T-cell (primary cell): Measurements from ENCODE around the gene DAB2IP. TPM values are rescaled to one million over a fixed set of nuclear protein-coding genes. Genes with fewer than 3 reads are reported as not detected.

Experiments used
- ATAC-seq, 4 experiments: fragments of 200-7000 bp in 3 of 4; fragments of 150-1000 bp in 1 of 4; cut with Tn5 transposase; replicated peaks in 1 of 4; 1 replicate in 3 of 4; 2 replicates in 1 of 4; pipeline ENCODE4 v1.10.0; 2021; ENCODE audit warnings: moderate library complexity in 3 of 4, mild to moderate bottlenecking in 2 of 4, moderate number of reproducible peaks in 1 of 4
- CTCF ChIA-PET, 2 donors: fragments of 300-600 bp; sonication (Branson Sonifier 250); formaldehyde crosslinking; loops; one replicate each; lab custom pipeline; 2022; ENCODE audit warnings: antibody characterized with exemption in 2 of 2; lab: Charles Lee
- POLR2A ChIA-PET, 2 donors: fragments of 300-600 bp; sonication (Branson Sonifier 250); formaldehyde crosslinking; loops; one replicate each; lab custom pipeline; 2022; ENCODE audit warnings: antibody characterized with exemption in 2 of 2; lab: Charles Lee
- DNase-seq, 35 experiments: peaks; one replicate each; pipeline versions ENCODE4 v3.0.0 to v3.0.0-alpha.2; 2013 to 2023
- H3K27ac ChIP-seq: one replicate; pipeline ENCODE4 v1.5.1; 2013; ENCODE audit warnings: low read length
- H3K27me3 ChIP-seq, 2 experiments: replicated peaks in 1 of 2; 1 replicate in 1 of 2; 2 replicates in 1 of 2; pipeline versions ENCODE4 v1.6.1 to v1.7.0; 2013; ENCODE audit warnings: low read length in 1 of 2, mixed read lengths in 1 of 2; ENCODE audit not compliant: control insufficient read depth in 2 of 2, insufficient read depth in 2 of 2; ENCODE audit errors: extremely low read depth in 1 of 2
- H3K36me3 ChIP-seq, 2 donors: 1 replicate in 1 of 2; 2 replicates in 1 of 2; pipeline versions ENCODE4 v1.6.1 to v1.7.0; 2013; ENCODE audit warnings: low read length in 1 of 2; ENCODE audit not compliant: control insufficient read depth in 2 of 2, insufficient read depth in 1 of 2; ENCODE audit errors: extremely low read depth in 1 of 2
- H3K4me1 ChIP-seq, 2 experiments: 1 replicate in 1 of 2; 2 replicates in 1 of 2; pipeline versions ENCODE4 v1.6.1 to v1.7.0; 2013; ENCODE audit warnings: low read length in 2 of 2, mixed read lengths in 1 of 2; ENCODE audit not compliant: insufficient read depth in 2 of 2, control insufficient read depth in 1 of 2; ENCODE audit errors: extremely low read depth in 1 of 2
- H3K4me3 ChIP-seq, 2 donors: 1 replicate in 1 of 2; 2 replicates in 1 of 2; pipeline versions ENCODE4 v1.5.1 to v1.7.0; 2013; ENCODE audit warnings: mild to moderate bottlenecking in 2 of 2, low read length in 1 of 2, moderate library complexity in 1 of 2; ENCODE audit not compliant: control insufficient read depth in 1 of 2; ENCODE audit errors: extremely low read depth in 1 of 2
- H3K9me3 ChIP-seq: 2 replicates; pipeline ENCODE4 v1.7.0; 2013
- H3K27ac Mint-ChIP-seq, 2 donors: one replicate each; pipeline ENCODE4 v1.8.0; 2020 to 2021; ENCODE audit warnings: mild to moderate bottlenecking in 2 of 2, mixed read lengths in 2 of 2
- H3K27me3 Mint-ChIP-seq, 2 donors: one replicate each; pipeline ENCODE4 v1.8.0; 2021 to 2022; ENCODE audit warnings: mixed read lengths in 2 of 2
- H3K36me3 Mint-ChIP-seq: one replicate; pipeline ENCODE4 v1.8.0; 2021; ENCODE audit warnings: mixed read lengths
- H3K4me1 Mint-ChIP-seq, 3 donors: one replicate each; pipeline ENCODE4 v1.8.0; 2020 to 2022; ENCODE audit warnings: mixed read lengths in 3 of 3, mild to moderate bottlenecking in 1 of 3
- H3K4me3 Mint-ChIP-seq, 3 donors: one replicate each; pipeline ENCODE4 v1.8.0; 2020 to 2022; ENCODE audit warnings: mild to moderate bottlenecking in 3 of 3, mixed read lengths in 3 of 3, moderate library complexity in 3 of 3
- H3K9me3 Mint-ChIP-seq, 3 donors: one replicate each; pipeline ENCODE4 v1.8.0; 2020 to 2022; ENCODE audit warnings: mixed read lengths in 3 of 3
- WGBS: methylation state at CpG from one replicate; pipeline ENCODE4 v1.1.5; 2013; ENCODE audit warnings: missing lambda C conversion rate; ENCODE audit not compliant: insufficient coverage; 5-methylcytosine and 5-hydroxymethylcytosine counted together
- total RNA-seq, 35 experiments: library from RNA in 6 of 35; stranded (reverse) in 6 of 35; fragments of 120-200 nt in 1 of 35; gene quantifications; one replicate each; pipeline versions ENCODE4 v1.2.1 to v1.2.4 and lab custom pipeline; 2013 to 2026

Gene DAB2IP
- total RNA-seq, 5 donors from 2014 or later (not counting 1 experiment from before 2014, with no cell fraction given) = 0.22 to 0.53 (median 0.34) TPM; not detected in 1

DNA sequence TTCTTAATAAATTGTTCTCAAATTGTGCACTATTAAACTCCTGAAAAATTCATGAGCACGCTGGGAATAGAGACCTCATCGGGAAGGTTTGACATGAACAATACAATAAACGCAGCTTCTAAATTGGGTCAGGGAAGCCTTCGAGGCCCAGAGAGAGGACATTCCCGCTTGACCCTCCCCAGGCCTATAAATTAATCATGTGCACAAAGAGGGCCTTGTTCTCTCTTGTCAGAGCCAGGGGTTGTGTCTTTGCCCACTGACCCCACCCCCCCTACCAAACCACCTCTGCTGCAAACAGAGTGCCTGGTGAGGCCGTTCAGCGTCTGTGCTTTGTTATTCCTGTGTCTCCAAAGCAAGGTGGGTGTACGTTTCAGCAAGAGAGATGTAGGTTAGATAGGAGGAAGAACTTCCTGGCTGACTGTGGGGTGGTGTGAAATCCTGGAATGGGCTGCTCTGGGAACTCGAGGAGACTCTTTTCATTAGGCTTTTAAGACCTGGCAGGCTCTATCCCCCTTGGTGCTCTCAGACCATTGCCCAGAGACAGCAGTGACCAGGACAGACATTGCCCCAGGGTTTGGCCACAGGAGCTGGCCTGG is 18.2 kb upstream of the DAB2IP start:
- Mint-ChIP-seq H3K36me3 (no peaks in the 10 kb centered on the region), H3K4me3 (no peak overlapping the region), H3K9me3 (no peaks in the 10 kb centered on the region), H3K27ac (no peak overlapping the region), H3K27me3 (peaks cover 4 to 17% of the 10 kb centered on the region in 2 donors), H3K4me1 (peaks cover 0 to 5% (median 3%) of the 10 kb centered on the region in 3 donors)
- CTCF ChIA-PET = no interaction called here
- no peak for ATAC-seq
- WGBS = 74% methylated on average over 7 of the region's 9 CpGs
- POLR2A ChIA-PET = no interaction called here
- Histone ChIP-seq H3K27me3 (peaks cover 0 to 50% of the 10 kb centered on the region in 2 experiments), H3K36me3 (no peaks in the 10 kb centered on the region), H3K4me3 (no peak overlapping the region), H3K27ac (no peak overlapping the region), H3K4me1 (peaks cover 0 to 10% of the 10 kb centered on the region in 2 experiments), H3K9me3 (no peaks in the 10 kb centered on the region)
- DNase-seq = no peak

DNA sequence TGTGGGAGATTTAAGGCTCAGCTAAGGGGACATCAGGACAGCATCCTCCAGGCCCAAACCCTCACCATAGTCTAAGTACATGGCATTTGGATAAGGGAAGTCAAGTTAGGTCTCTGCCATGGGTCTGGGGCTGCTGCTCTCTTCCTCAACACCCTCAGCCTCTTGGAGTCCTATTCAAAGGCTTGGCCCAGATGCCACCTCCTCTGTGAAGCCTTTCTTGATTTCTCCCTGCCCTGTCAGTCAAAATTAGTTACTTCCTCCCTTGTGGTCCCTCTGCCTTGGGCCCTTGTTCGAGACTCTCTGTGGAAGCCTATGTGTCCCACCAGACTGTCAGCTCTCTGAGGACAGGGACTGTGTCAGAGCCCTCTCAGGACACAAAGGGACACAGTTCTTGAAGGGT is 17.7 kb upstream of the DAB2IP start:
- POLR2A ChIA-PET = no interaction called here
- 83% methylated on average over 1 of the region's 1 CpG for WGBS
- H3K9me3 Mint-ChIP-seq = no peaks in the 10 kb centered on the region
- H3K27me3 Mint-ChIP-seq = peaks cover 4 to 14% of the 10 kb centered on the region in 2 donors
- ATAC-seq (no peak), DNase-seq (no peak)
- no peaks in the 10 kb centered on the region for H3K36me3 Mint-ChIP-seq
- Histone ChIP-seq H3K27ac (no peak overlapping the region), H3K27me3 (peaks cover 0 to 47% of the 10 kb centered on the region in 2 experiments), H3K4me3 (no peak overlapping the region), H3K36me3 (no peaks in the 10 kb centered on the region), H3K4me1 (peaks cover 0 to 10% of the 10 kb centered on the region in 2 experiments), H3K9me3 (no peaks in the 10 kb centered on the region)
- CTCF ChIA-PET = no interaction called here
- no peak overlapping the region for H3K4me3 Mint-ChIP-seq
- peaks cover 0 to 5% (median 3%) of the 10 kb centered on the region in 3 donors for H3K4me1 Mint-ChIP-seq
- no peak overlapping the region for H3K27ac Mint-ChIP-seq

DNA sequence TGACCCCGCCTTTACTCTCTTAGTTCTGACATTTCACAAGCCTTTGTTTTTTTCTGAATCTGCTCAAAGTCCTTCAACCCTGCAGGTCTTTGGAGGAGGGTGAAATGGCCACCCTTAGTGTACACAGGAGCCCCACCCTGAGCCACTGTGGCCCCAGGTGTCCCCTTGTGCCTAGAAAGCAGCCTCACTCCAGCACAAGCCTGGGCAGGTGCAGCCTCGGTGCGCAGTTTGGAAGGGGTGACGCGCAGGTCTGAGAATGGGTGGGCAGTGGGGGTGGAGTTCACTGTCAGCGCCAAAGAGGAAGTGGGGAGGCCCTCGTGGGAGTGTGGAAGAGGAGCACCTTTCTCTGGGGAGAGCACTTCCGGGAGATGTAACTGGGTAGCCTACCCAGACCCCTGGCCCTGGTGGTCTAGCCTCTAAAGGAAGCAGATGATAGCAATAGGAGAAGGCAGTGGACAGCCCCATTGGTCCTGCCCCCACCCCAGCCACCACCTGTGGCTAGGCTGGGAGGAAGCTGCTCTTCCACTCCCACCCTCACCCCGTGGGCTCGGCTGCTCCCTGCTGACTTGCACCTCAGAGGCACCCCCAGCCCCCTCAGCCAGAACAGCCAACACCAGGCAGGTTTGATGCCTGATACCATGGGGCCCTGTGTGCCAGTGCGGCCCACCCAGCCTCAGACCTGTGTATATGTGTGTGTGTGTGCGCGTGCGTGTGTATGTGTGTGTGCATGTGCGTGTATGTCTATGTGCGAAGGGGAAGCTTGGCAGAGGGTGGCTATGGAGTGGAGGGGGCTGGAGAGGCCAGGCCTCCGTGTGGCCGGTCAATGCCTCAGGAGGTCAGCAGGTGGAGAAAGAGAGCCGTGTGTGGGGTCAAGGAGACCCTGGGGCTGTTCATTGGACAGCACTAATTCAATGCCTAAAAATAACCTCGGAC is 16.8 kb upstream of the DAB2IP start:
- Histone ChIP-seq H3K9me3 (no peaks in the 10 kb centered on the region), H3K27ac (no peak overlapping the region), H3K4me1 (peaks cover 0 to 10% of the 10 kb centered on the region in 2 experiments), H3K36me3 (peaks cover 0 to 2% of the 10 kb centered on the region in 2 donors), H3K27me3 (peaks cover 0 to 38% of the 10 kb centered on the region in 2 experiments), H3K4me3 (no peak overlapping the region)
- Mint-ChIP-seq H3K27me3 (peaks cover 4 to 14% of the 10 kb centered on the region in 2 donors), H3K9me3 (no peaks in the 10 kb centered on the region), H3K4me1 (peaks cover 0 to 5% (median 3%) of the 10 kb centered on the region in 3 donors), H3K36me3 (no peaks in the 10 kb centered on the region), H3K4me3 (no peak overlapping the region), H3K27ac (no peak overlapping the region)
- ATAC-seq = no peak
- CTCF ChIA-PET = no interaction called here
- no peak for DNase-seq
- POLR2A ChIA-PET = no interaction called here
- WGBS = 51% methylated on average over 15 of the region's 20 CpGs

DNA sequence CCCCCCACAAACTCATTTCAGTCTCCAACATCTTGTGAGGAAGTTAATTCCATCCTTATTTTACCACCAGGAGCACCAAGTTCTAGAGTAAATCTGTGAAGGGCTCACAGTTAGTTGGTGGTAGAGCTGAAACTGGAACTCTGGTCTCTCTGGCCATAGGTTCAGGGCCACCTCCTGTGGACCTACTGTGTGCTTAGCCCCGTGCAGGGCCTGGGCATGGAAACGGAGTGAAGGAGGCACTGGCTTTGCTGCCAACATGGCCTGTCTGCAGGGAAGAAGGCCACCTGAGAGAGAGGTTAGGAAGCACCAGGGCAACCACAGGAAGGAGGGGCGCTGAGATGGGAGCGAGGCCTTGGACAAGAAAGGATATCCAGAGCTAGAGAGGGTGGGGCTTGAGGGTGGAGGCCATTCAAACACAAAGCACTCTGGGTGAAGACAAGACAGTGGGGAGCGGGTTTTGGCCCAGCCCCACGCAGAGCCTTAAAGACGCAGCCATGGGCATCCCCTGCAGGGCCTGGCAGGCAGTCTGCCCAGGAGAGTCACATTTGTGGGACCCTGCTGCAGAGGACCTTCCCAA is 16.0 kb upstream of the DAB2IP start:
- Histone ChIP-seq H3K27ac (no peak overlapping the region), H3K9me3 (no peaks in the 10 kb centered on the region), H3K4me1 (peaks cover 0 to 10% of the 10 kb centered on the region in 2 experiments), H3K27me3 (peaks cover 0 to 36% of the 10 kb centered on the region in 2 experiments), H3K4me3 (no peak overlapping the region), H3K36me3 (peaks cover 0 to 2% of the 10 kb centered on the region in 2 donors)
- Mint-ChIP-seq H3K36me3 (no peaks in the 10 kb centered on the region), H3K4me3 (no peak overlapping the region), H3K9me3 (no peaks in the 10 kb centered on the region), H3K4me1 (peaks cover 0 to 5% (median 3%) of the 10 kb centered on the region in 3 donors), H3K27ac (no peak overlapping the region), H3K27me3 (peaks cover 4 to 14% of the 10 kb centered on the region in 2 donors)
- WGBS = 100% methylated on average over 2 of the region's 7 CpGs
- CTCF ChIA-PET = no interaction called here
- no peak for DNase-seq
- POLR2A ChIA-PET = no interaction called here
- no peak for ATAC-seq

DNA sequence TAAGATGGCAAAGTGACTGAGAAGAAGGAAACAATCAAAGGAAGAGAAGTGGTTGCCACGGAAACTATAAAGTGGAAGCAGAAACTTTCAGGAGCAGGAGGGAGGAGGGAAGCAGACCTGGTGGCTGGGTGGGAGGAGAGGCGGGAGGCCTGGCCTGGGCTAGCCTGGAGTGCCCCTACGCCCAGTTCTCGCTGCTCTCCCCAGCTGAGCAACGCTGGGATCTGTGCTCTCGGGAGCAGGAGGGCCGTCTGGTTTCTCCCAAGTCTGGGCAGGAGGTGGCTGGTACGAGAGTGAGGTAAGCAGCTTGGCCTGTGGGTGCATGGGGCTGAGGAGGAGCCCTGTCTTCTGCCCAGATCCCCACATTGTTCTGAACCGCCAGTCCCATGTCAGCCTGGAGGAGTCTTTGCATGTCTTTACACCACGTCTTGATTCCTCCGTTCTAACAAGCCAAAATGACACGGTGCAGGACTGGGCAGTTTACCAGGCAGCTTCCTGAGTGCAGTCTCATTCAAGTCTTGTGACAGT is 15.0 kb upstream of the DAB2IP start:
- peaks cover 0 to 5% (median 3%) of the 10 kb centered on the region in 3 donors for H3K4me1 Mint-ChIP-seq
- no peak for ATAC-seq

More for the DNA sequence above, 15.0 kb upstream of the DAB2IP start:
- Histone ChIP-seq H3K9me3 (no peaks in the 10 kb centered on the region), H3K27me3 (peaks cover 0 to 29% of the 10 kb centered on the region in 2 experiments), H3K4me1 (peaks cover 0 to 10% of the 10 kb centered on the region in 2 experiments), H3K36me3 (peaks cover 0 to 2% of the 10 kb centered on the region in 2 donors), H3K4me3 (no peak overlapping the region), H3K27ac (no peak overlapping the region)
- ChIA-PET CTCF (no interaction called here), POLR2A (no interaction called here)
- Mint-ChIP-seq H3K9me3 (no peaks in the 10 kb centered on the region), H3K27ac (no peak overlapping the region), H3K36me3 (no peaks in the 10 kb centered on the region), H3K27me3 (peaks cover 0 to 8% of the 10 kb centered on the region in 2 donors), H3K4me3 (no peak overlapping the region)
- WGBS = 80% methylated on average over 11 of the region's 12 CpGs
- no peak for DNase-seq
